ENCODE results near the gene NRP2.
A peak's percentile ranks its signal among the peaks of the same experiment; 100 is the strongest.

NRP2 gene

GRCh38 chr2:205709319-205709718, 27.0 kb downstream of the NRP2 start:
- no peak for DNase-seq (ENCODE audit: low spot score)

GRCh38 chr2:205712508-205712907, 30.2 kb downstream of the NRP2 start:
- DNase-seq (ENCODE audit: low spot score), result no peak

DNA sequence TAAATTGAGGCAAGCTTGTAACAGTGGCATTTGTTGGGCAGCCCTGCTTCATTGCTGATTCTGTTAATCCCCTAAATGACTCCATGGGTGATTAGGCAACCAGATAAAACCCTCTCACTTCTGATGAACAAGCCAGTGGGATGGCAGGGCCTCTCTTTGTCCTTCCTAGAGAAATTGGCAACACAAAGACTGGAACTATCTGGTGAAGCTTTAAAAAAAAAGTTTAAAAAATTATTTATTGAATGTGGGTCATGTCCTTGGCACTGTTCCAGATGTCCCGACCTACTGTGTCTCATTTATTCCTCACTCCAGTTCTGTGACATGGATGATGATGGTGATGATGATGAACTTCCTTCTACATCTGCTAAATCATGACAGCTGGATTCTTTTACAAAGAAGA, 30.8 kb downstream of the NRP2 start:
- no peak for DNase-seq (ENCODE audit: low spot score)

DNA sequence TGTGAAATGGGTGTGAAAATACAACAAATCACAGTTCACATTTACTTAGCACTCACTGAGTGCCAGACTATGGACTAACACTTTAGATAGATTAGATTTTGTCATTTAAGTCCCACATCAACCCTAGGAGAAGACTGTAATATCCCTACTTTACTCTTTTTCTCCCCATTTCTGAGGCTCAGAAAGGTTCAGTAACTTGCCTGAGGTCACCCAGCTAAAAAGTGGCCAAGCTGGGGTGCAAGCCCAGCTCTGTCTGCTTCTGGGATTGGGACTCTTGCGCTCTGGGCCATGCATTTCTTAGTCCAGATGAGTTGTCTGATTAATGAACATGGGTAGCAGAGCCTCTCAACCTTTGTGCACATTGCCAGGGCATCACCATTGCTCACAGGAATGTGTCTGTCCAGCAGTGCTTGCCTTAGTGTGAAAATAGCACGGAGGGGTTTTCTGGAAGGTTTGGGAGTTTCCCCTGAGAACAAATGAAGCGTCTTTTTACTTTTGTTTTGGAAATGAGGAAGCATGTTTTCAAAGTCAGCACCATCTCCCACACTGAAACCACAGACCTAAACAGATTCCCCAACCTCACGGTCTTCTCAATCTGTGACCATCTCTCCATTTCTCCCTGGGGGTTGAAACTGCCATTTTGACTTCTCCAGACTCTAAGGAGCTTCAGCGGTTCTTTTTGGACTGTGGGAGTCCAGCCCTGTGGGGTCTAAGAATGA, 31.9 kb downstream of the NRP2 start:
- no peak for DNase-seq (ENCODE audit: low spot score)

DNA sequence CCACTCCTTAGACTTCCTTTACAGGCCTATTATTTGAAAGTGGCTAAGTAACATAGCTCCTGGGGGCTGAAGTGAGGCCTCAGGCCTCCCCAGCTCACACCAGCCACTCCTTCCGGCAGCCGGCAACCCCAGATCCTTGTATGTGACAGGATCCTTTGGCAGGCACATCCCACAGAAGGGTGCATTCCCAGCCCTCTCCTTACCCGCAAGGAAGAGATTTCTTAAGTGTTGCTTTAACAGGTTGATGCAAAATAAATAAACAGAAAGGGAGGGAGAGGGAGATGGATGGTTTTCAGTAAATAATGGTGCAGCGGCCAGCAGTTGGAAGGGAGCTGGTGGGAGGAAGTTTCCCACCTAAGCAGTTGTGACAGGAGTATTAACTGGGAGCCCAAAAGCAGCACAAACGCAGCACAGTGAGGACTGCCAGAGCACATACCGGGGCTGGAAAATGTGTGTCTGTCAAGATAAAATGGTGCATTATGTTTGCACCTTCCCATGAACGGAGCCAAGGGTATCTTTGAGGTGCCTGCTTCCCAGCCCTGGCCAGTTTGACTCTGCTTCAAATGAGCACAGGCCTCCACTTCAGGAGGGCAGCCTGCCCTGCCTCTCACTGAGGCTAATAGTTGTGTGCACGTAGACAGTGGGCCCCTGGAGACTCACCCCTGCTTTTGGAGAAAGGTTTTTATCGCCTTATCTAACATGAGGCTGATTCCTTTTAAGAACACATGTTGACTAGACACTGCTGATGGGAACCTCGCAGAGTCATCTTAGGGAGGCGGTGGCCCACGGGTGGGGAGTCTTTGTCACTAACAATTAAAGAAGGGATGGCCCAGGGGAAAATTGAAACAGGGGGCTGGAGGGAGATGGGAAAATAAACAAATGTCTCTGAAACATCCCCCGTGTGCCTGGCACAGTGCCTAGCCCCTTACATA, 32.8 kb downstream of the NRP2 start:
- DNase-seq (ENCODE audit: low spot score), result no peak

GRCh38 chr2:205715831-205716525, 33.7 kb downstream of the NRP2 start:
- DNase-seq (ENCODE audit: low spot score), result peak; percentile 69

DNA sequence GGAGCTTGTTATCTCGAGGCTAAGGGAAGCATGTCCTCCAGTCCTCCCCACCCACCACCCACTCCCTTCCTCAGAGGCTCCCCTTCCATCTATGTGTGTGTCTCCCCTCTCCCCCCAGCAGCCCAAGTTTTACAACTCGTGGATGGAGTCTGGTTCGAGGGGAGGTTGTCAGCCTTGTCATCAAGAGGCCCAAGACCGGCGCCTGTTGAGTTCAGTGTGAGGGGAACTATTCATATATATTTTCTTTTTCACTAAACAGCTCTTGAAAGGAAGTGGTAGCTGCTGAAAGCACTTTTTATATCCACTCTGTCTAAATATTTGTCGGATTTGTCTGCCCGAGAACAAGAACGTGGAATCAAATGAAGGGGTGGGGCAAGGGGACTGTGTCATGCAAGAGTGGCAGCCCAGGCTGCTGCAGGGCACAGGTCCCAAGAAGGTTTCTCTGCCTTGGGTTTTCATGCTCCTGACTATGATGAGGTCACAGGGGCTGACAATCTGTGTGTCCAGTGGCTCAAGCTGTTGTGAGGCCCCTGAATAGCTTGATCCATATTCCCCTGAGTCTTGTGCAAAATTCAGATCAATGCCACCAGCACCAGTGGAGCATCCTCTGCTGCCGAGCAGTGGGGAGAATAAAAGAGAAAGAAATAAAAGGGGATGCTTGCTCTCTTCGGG, 35.0 kb downstream of the NRP2 start:
- no peak for DNase-seq (ENCODE audit: low spot score)

DNA sequence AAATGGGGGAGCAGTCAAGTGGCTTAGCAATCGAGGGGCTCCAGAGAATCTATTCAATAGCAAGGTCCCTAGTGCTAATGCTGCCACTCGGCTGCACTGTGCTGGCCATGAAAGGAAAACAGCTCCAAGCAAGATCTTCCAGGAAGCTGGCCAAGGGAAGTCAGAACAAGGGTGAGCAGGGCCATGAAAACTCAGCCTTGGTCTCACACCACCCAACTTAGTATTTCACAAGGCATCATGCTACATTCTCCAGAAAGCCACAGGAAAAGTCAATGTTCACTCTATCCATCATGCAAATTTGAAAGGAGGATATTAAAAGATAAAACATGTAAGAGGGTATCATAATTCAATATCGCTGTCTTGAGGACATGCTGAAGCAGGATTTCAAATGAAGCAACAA, 35.7 kb downstream of the NRP2 start:
- no peak for DNase-seq (ENCODE audit: low spot score)

DNA sequence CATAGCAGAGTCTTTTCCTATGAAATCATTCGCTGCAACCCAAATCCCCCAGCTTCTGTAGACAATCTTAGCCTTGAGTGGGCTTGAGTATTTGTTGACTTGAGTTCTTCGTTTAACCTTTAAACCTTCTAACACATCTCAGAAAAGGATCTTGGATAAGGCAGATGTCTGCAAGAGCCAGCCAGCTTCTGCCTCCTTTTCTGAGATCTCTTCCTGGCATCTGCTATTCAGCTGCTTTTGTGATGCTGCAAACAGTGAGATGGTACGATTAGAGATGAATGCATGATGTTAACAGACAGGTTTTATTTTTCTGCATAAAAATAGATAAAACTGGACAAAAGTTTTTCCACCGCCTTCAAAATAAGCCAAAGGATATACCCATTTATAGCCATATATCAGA, 37.5 kb downstream of the NRP2 start:
- DNase-seq (ENCODE audit: low spot score), result no peak

DNA sequence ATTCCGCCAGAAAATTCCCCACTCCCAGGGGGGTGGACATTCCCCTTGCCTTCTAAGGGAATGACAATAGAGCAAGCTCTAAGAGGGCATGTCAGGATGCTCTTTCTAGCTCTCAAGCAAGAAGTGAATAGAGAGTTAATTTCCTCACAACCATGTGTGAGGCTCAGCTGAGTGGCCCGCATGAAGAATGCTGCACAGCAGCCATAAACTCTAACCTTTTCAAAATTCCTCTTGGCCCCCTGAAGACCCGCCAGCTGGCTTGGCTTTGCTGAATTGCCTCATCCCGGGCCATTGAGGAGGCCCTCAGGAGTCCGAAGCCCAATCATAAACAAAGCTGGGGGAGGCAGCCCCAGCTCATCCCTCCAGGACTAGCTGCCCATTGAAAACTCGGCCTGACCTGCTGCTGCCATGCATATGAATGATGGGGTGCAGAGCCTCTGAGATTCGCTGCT, 38.2 kb downstream of the NRP2 start:
- no peak for DNase-seq (ENCODE audit: low spot score)

DNA sequence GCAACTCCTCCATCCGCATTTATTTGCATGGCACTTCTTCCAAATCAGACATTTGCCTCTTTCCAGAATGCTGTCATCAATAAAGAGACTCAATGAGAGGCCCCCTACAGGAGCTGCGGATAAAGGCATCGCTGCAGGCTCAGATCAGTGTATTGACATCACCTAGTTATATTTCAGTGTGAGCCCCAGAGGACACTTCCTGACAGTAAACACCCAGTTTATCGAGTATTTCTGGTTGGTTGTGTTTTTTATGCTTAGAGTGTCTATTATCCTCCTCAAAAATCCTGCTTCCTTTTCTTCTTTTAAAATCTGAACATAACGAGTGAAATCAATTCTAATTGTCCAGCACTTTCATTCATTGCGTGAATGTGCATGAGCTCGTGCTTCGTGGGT, 38.8 kb downstream of the NRP2 start:
- peak; percentile 50 for DNase-seq (ENCODE audit: low spot score)

DNA sequence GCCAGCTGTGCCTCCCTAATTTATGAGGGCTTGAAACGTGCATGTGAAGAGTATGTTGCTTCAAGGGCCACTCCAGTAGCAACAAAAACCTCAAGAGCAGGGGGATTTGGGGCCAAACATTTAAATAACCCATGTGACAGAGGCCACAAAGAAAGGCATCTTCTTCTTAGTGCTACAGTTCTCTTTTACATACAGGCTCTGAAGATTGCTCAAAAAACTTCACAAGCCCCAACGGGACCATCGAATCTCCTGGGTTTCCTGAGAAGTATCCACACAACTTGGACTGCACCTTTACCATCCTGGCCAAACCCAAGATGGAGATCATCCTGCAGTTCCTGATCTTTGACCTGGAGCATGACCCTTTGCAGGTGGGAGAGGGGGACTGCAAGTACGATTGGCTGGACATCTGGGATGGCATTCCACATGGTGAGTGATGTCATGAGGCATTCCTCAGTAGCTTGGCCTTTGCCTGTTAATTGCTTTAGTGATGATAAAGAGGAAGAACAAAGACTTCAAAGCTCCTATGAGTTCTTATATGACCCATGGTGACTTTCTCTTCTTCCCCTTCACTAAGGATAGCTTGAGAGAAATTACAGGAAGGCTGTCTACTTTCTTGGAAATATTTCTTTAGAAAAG, 40.1 kb downstream of the NRP2 start:
- DNase-seq (ENCODE audit: low spot score), result no peak

DNA sequence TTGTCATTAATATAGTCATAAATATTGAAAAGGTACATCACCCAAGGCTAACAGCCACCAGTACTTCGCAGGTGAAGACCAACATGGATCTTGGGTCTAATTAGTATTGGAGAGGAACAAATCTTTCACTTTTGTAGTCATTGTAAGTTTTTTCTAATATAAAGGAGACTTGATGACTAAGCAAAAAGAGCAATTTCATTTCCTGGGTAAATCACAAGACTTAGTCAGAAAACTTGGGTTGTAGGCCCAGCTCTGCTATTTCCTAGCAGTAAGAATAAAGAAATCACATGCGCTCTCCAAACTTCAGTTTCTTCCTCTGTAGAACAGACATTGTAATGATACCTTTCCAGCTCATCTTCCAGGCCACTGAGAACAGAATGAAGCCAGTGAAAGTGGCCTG, 40.9 kb downstream of the NRP2 start:
- DNase-seq (ENCODE audit: low spot score), result no peak

DNA sequence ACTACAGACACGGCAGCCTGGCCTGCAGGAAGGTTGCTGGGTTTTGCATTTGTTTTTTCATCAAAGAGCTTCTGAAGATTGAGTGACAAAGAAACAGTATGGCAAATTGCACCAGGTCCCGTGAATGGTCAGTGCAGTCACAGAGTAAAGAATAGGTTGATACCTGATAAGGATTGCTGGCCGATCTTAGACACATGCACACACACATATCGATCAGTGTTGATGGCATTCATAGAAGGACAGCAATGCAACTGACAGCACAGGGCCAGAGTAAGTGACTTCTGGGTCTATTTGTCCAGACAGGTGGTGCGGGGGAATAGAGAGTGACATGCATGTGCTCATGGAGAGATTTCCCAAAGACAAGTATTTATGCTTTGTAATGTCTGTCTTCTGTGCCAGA, 42.8 kb downstream of the NRP2 start:
- DNase-seq (ENCODE audit: low spot score), result no peak

DNA sequence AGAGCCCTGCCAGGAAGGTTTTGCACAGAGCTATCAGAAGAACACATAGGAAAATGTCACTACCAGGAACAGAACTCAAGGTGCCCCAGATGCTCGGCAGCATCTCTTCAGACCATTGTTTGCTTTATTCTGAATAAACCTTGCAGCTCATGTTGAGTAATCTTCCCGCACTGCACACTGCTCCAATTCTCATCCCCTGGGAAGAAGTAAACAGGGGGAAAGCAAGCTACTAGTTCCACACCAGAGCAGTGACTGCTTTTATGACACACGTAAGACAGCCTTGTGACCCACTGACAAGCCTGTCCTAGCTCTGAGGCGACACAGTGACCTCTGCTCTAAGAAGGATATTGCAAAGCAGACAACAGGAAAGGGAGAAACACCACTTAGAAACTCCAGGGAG, 44.2 kb downstream of the NRP2 start:
- no peak for DNase-seq (ENCODE audit: low spot score)

GRCh38 chr2:205727174-205727573, 44.9 kb downstream of the NRP2 start:
- no peak for DNase-seq (ENCODE audit: low spot score)

DNA sequence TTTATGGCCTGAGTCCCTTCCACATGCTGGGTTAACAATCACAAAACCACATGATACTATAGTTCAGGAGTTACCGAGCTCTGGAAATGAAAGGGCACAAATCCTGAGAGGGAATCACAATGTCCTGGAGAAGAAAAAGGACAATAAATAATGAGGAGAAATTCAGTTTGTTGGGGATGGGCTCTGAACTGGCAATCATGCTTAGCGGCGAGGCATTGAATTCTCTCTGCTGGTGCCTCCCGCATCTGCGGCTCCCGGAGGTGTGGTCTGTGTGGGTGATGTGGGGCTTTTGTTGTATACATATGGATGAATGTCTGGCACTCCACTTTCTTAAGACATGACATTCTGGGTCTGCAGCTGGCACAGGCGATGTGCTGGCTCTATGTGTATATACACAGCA, 46.1 kb downstream of the NRP2 start:
- DNase-seq (ENCODE audit: low spot score), result no peak

DNA sequence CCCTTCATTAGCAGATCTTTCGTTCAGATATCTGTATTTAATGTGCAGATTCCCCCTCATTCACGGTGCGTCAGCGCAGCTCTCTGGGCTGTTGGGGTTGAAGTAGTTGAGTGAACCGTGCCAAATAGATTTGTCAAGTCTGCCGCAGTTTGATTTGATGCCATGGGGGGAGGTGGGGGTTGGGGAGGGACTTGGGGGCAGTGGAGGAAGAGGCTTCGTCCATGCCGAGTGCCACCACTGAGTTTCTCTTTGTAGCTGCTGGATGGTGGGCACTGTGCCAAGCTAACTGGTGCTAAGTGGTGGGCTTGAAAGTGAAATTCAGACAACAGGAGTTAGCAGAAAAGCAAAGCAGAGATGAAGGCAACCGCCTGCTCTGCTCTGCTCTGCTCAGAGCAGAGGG, 47.9 kb downstream of the NRP2 start:
- DNase-seq (ENCODE audit: low spot score), result no peak

GRCh38 chr2:205730701-205731582, 48.6 kb downstream of the NRP2 start:
- DNase-seq (ENCODE audit: low spot score), result no peak

GRCh38 chr2:205731583-205731981, 49.3 kb downstream of the NRP2 start:
- no peak for DNase-seq (ENCODE audit: low spot score)

DNA sequence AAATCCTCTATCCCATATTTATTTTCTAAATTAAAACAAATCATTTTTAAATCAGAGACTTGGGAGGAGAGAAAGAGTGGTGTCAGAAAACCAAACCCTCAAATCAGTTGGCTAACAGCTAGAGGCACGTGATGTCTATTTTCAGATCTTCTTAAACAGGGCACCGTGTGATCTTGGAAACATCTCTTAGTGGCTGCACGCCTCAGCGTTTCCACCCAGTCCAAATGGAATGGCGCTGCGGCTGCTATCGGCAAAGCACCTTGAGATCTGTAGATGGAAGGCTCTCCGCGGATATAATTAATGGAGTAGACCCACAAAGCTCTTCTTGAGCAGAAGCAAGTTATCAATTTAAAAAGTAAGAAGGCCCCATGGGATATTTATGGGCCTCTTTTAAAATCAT, 50.0 kb downstream of the NRP2 start:
- DNase-seq (ENCODE audit: low spot score), result no peak
